Hepatocyte (in vitro differentiated cells): ENCODE data around the gene B4GALT4. TPM values are rescaled to one million over a fixed set of nuclear protein-coding genes. Genes with fewer than 3 reads are reported as not detected.
A peak's percentile ranks its signal among the peaks of the same experiment; 100 is the strongest.

Experiments
- DNase-seq: peaks from one replicate; pipeline ENCODE4 v3.0.0-alpha.2; 2016; ENCODE audit warnings: low spot score
- H2AFZ ChIP-seq: fragments of 200-600 bp; sonication (generic); 2 replicates; pipeline ENCODE4 v1.6.0; 2016; ENCODE audit warnings: antibody characterized with exemption, mild to moderate bottlenecking
- H3K27ac ChIP-seq: fragments of 200-600 bp; sonication (generic); 2 replicates; pipeline ENCODE4 v1.5.1; 2016; ENCODE audit warnings: mild to moderate bottlenecking
- H3K27me3 ChIP-seq: fragments of 200-600 bp; sonication (generic); 2 replicates; pipeline ENCODE4 v1.6.1; 2016
- H3K36me3 ChIP-seq: fragments of 200-600 bp; sonication (generic); replicated peaks from 2 replicates; pipeline ENCODE4 v1.5.1; 2016; ENCODE audit warnings: low read depth; ENCODE audit not compliant: insufficient read depth
- H3K4me1 ChIP-seq: fragments of 200-600 bp; sonication (generic); 2 replicates; pipeline ENCODE4 v1.5.1; 2016; ENCODE audit warnings: mild to moderate bottlenecking, moderate library complexity; ENCODE audit not compliant: insufficient read depth
- H3K4me2 ChIP-seq: fragments of 200-600 bp; sonication (generic); 2 replicates; pipeline ENCODE4 v1.6.0; 2016
- H3K4me3 ChIP-seq: fragments of 200-600 bp; sonication (generic); 2 replicates; pipeline ENCODE4 v1.5.1; 2016; ENCODE audit warnings: mild to moderate bottlenecking
- H3K79me2 ChIP-seq: fragments of 200-600 bp; sonication (generic); 2 replicates; pipeline ENCODE4 v1.6.0; 2017; ENCODE audit warnings: mild to moderate bottlenecking
- H3K9me2 ChIP-seq: fragments of 200-600 bp; sonication (generic); replicated peaks from 2 replicates; pipeline ENCODE4 v1.6.0; 2017; ENCODE audit warnings: mild to moderate bottlenecking; ENCODE audit not compliant: insufficient read depth
- H3K9me3 ChIP-seq: fragments of 200-600 bp; sonication (generic); 2 replicates; pipeline ENCODE4 v1.5.1; 2016; ENCODE audit warnings: low read depth, mild to moderate bottlenecking
- H4K20me1 ChIP-seq: fragments of 200-600 bp; sonication (generic); 2 replicates; pipeline ENCODE4 v1.6.0; 2016; ENCODE audit warnings: mild to moderate bottlenecking; ENCODE audit not compliant: insufficient read depth, poor library complexity, severe bottlenecking
- EZH2 ChIP-seq: fragments of 200-600 bp; sonication (generic); IDR thresholded peaks from 2 replicates; pipeline ENCODE4 v1.6.1; 2016; ENCODE audit warnings: antibody characterized with exemption, mild to moderate bottlenecking, borderline replicate concordance
- EZH2phosphoT487 ChIP-seq: fragments of 200-600 bp; sonication (generic); IDR thresholded peaks from one replicate; pipeline ENCODE4 v1.6.1; 2018; ENCODE audit warnings: antibody characterized with exemption, mild to moderate bottlenecking, low read depth, moderate library complexity; ENCODE audit not compliant: unreplicated experiment, severe bottlenecking
- WGBS: methylation state at CpG from one replicate; pipeline ENCODE4 v1.1.6; 2016; ENCODE audit warnings: low lambda C conversion rate; ENCODE audit errors: missing lambda C conversion rate; 5-methylcytosine and 5-hydroxymethylcytosine counted together
- polyA plus RNA-seq: library from polyadenylated mRNA; unstranded; fragments of >200 nt; fragmentation: Nextera tagmentation; extraction: Ambion mirVana; gene quantifications from 2 replicates; pipeline ENCODE4 v1.2.1, GENCODE V29; 2016
- total RNA-seq: library from RNA; depleted of rRNA; stranded (reverse); fragments of >200 nt; gene quantifications from 2 replicates; pipeline ENCODE4 v1.2.3, GENCODE V29; 2014
- TF ChIP-seq, protein P1 (sequence below): fragments of 200-600 bp; sonication (generic); IDR thresholded peaks from 2 replicates; pipeline ENCODE4 v1.5.1; 2016; ENCODE audit warnings: antibody characterized with exemption, mild to moderate bottlenecking; ENCODE audit not compliant: poor library complexity

Gene B4GALT4
- total and polyA plus RNA-seq, 2 experiments from 2014 or later: 54.0 to 55.7 TPM

- WGBS: 83% methylated on average over 7 of the region's 7 CpGs
- H4K20me1 ChIP-seq: no peaks in the 10 kb centered on the region
- no peak overlapping the region for H3K4me2 ChIP-seq
- no peak for DNase-seq
- no peak overlapping the region for H3K4me3 ChIP-seq
- no peak overlapping the region for H2AFZ ChIP-seq
- H3K79me2 ChIP-seq: peaks cover 14% of the 10 kb centered on the region
- H3K9me2 ChIP-seq: no peaks in the 10 kb centered on the region
- H3K9me3 ChIP-seq: no peaks in the 10 kb centered on the region
- H3K27ac ChIP-seq: no peak overlapping the region
- TF ChIP-seq, protein P1, sequence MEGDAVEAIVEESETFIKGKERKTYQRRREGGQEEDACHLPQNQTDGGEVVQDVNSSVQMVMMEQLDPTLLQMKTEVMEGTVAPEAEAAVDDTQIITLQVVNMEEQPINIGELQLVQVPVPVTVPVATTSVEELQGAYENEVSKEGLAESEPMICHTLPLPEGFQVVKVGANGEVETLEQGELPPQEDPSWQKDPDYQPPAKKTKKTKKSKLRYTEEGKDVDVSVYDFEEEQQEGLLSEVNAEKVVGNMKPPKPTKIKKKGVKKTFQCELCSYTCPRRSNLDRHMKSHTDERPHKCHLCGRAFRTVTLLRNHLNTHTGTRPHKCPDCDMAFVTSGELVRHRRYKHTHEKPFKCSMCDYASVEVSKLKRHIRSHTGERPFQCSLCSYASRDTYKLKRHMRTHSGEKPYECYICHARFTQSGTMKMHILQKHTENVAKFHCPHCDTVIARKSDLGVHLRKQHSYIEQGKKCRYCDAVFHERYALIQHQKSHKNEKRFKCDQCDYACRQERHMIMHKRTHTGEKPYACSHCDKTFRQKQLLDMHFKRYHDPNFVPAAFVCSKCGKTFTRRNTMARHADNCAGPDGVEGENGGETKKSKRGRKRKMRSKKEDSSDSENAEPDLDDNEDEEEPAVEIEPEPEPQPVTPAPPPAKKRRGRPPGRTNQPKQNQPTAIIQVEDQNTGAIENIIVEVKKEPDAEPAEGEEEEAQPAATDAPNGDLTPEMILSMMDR: no peak
- TF ChIP-seq EZH2 (no peak), EZH2phosphoT487 (no peak)
- peaks cover 8% of the 10 kb centered on the region for H3K4me1 ChIP-seq
- H3K36me3 ChIP-seq: peaks cover 3% of the 10 kb centered on the region
- H3K27me3 ChIP-seq: no peaks in the 10 kb centered on the region
Measured at GRCh38 chr3:119220198-119220597, 20.5 kb downstream of the B4GALT4 start.

- Histone ChIP-seq H3K4me1 (peaks cover 8% of the 10 kb centered on the region), H3K4me3 (no peak overlapping the region), H3K27me3 (no peaks in the 10 kb centered on the region), H3K4me2 (no peak overlapping the region), H3K27ac (no peak overlapping the region), H3K36me3 (peaks cover 3% of the 10 kb centered on the region), H3K9me3 (no peaks in the 10 kb centered on the region), H4K20me1 (no peaks in the 10 kb centered on the region), H2AFZ (no peak overlapping the region), H3K9me2 (no peaks in the 10 kb centered on the region), H3K79me2 (peaks cover 13% of the 10 kb centered on the region)
- no peak for DNase-seq
- whole genome bisulfite sequencing: 100% methylated on average over 4 of the region's 4 CpGs
- no peak for TF ChIP-seq EZH2
- no peak for TF ChIP-seq EZH2phosphoT487
- TF ChIP-seq, protein P1: no peak
Measured at GRCh38 chr3:119219069-119219468, 21.6 kb downstream of the B4GALT4 start.

DNA sequence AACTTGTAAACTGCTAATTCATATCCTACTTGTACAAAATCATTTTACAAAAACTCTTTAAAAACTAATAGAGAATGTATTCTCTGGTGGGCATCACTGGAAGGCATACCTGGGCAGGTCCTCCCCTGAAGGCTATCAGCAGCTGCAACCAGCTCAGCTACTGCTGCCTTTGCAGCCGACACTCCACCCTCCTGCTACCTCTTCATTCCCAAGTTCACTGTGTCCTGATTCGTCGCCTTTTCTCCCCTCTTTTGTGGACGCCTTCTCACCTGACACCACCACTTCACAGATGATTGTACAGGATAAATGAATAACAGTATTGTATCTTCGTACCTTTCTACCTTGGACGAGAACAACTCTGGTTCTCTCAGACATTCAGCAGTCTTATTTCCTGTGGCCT is 28.9 kb downstream of the B4GALT4 start:
- Histone ChIP-seq H3K36me3 (no peaks in the 10 kb centered on the region), H2AFZ (no peak overlapping the region), H3K79me2 (no peaks in the 10 kb centered on the region), H3K9me2 (no peaks in the 10 kb centered on the region), H3K27ac (peak overlapping the region; percentile 62), H3K4me2 (no peak overlapping the region), H4K20me1 (no peaks in the 10 kb centered on the region), H3K27me3 (no peaks in the 10 kb centered on the region), H3K4me1 (peaks cover 10% of the 10 kb centered on the region), H3K9me3 (no peaks in the 10 kb centered on the region), H3K4me3 (no peak overlapping the region)
- 77% methylated on average over 6 of the region's 6 CpGs for WGBS
- TF ChIP-seq EZH2 (no peak), EZH2phosphoT487 (no peak)
- TF ChIP-seq, protein P1: no peak
- no peak for DNase-seq

- WGBS: 30% methylated on average over 4 of the region's 4 CpGs
- Histone ChIP-seq H3K27ac (peak overlapping the region; percentile 66), H3K27me3 (no peaks in the 10 kb centered on the region), H3K4me1 (peaks cover 13% of the 10 kb centered on the region), H3K4me2 (no peak overlapping the region), H3K79me2 (no peaks in the 10 kb centered on the region), H4K20me1 (no peaks in the 10 kb centered on the region), H2AFZ (no peak overlapping the region), H3K9me2 (no peaks in the 10 kb centered on the region), H3K9me3 (no peaks in the 10 kb centered on the region), H3K4me3 (no peak overlapping the region), H3K36me3 (no peaks in the 10 kb centered on the region)
- no peak for TF ChIP-seq EZH2phosphoT487
- TF ChIP-seq EZH2: no peak
- DNase-seq: peak; percentile 35
Measured at GRCh38 chr3:119211193-119211592, 29.5 kb downstream of the B4GALT4 start.
